ENCODE results near the gene DHRS7C. TPM values are rescaled to one million over a fixed set of nuclear protein-coding genes. Genes with fewer than 3 reads are reported as not detected.

The DHRS7C gene
- 1 to 10 TPM in 1 of 5 donors, not detected in 4; 4.4 TPM for polyA plus RNA-seq (ENCODE audit: insufficient read depth in 1 of 5, insufficient read length in 5 of 5, low replicate concordance in 1 of 5)
- long read RNA-seq, donor 1 = 0 reads
- long read RNA-seq, donor 2 = 0 reads
- long read RNA-seq, donor 3 = 0 reads
- long read RNA-seq, donor 4 = 0 reads
- long read RNA-seq, donor 5 = 0 reads
- long read RNA-seq, donor 6 = 0 reads
- long read RNA-seq, donor 7 = 0 reads
- long read RNA-seq, donor 8 = 0 reads

DNA sequence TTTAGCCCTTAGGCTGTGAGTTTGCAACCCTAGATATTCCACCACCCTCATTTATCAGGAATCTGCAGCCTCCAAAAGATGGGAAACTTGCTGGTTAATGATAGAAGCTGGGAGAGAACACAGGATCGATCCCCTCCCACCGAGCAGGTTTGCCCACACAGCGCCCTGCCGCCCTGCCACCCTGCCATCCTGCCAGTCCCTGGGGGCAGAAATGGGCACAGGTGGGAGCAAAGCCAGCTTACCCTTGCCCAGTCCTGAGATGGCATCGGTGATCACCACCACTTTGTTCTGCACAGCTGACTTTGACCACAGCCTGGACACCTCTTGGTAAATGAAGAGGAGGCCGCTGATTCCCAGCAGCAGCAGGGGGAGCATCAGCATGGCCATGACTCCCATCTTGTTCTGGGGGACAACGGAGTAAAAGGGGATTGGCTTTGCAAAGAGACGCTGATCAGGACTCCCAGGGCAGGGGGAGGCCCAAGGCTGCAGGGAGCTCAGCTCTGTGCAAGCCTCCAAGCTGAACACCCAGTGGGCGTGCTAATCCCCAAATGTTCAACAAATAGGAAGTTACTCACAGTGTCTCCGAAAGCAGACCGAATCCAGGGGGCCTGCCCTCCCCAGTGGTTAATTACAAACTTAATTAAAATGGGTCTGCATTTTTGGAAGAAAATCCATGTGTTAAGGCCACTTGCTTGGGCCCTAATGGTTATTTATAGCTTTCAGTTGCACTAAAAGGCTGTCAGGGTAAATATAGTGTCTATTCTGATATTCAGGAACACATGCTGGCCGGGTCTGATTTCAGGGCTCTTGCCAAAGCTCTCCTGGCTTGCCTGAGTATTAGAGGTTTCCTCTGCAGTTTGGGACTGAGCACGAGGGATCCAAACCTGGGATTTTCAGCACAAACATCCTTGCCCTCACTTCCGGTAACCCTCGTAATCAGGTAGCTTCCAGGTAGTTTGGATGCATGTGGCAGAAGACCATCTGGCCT lies at the start of gene DHRS7C:
TSS of gene DHRS7C (minus strand) at position 704 of the 988 bp plus-strand sequence. CDS start at position 396, 308 bp downstream.
- DNase-seq = no peak

DNA sequence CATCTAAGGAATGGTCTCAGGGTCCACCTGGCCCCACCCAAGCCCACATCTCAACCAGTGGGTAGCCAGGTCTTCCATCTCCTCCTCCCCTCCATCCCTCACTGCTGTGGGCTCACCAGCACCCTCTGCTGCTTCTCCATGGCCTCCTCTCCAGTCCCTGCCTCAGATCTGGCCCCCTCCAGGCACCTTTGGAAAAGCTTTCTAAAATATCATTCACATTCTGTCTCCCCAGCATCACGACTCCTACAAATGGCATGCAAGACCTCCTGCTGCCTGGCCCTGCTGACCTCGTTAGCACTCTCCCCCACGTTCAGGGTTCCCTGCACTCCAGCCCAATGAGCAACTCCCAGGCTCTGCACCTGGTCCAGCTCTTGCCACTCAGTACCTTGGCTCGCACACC lies 48.0 kb upstream of the DHRS7C start:
- DNase-seq = no peak

DNA sequence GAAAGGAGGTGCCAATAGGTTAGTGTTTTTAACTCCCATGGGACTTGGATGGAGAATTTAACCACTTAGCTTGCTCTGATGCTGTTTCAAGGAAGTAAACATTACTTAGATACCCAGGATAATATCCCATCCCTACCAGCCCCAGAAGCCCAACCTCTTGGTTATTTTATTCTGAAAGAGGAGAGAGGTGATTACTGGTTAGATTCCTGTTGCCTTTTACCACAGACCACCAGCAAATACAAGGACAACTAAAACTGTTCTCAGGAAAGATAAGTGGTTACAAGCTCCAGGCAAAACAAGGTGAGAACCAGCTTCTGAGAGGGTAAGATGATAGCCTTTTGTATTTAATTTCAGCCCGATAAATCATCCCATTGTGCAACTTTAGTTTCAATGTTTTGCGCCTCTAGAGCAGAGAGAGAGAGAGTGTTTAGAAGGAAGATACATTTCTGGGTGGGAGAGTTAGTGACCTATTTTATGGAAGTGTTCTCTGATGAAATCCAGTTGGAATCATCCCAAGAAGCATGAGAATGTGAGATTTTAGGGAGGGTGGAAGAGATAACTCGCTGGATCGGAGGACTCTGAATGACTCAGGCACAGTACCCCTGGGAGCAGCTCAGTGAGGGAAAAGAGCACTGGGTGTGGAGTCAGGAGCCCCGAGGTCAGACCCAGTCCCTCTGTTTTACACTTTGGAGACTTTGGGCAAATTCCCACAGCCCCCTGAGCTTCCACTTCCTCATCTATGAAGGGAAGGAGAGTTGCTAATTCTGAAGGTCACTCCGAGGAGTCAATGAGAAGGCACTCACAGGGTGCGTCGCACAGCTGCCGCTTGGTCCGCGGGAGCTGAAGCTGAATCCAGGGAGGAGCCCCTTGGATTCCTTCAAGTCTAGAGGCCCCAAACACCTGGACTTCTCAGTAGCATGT lies 46.4 kb upstream of the DHRS7C start:
- peak; percentile 57 to 70 for DNase-seq

- no peak for DNase-seq
These were observed 42.5 kb upstream of the DHRS7C start for GRCh38 chr17:9833922-9834321.

DNA sequence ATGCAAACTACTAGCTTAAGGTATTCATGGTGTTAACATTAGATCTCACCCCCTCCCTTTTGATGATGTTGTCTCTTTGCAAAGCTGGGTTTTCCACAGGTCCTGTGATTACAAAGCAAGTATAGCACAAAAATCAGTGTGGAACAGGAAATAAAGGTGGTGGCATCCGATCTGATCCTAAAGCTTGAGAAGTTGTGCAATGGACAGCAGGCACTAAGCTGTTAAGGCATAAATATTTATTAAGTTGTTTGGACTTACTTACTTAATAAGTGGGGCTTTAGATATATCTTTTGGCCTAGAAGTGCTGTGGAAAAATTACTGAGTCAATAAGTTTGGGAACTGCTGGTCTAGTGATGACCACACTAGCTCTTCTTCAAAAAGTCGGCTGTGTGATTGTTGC lies 39.3 kb upstream of the DHRS7C start:
- no peak for DNase-seq

GRCh38 chr17:9829343-9829742 lies 38.0 kb upstream of the DHRS7C start:
- no peak for DNase-seq

GRCh38 chr17:9828296-9829295 lies 37.2 kb upstream of the DHRS7C start:
- DNase-seq = peak in 1 of 2 donors; percentile 50

DNA sequence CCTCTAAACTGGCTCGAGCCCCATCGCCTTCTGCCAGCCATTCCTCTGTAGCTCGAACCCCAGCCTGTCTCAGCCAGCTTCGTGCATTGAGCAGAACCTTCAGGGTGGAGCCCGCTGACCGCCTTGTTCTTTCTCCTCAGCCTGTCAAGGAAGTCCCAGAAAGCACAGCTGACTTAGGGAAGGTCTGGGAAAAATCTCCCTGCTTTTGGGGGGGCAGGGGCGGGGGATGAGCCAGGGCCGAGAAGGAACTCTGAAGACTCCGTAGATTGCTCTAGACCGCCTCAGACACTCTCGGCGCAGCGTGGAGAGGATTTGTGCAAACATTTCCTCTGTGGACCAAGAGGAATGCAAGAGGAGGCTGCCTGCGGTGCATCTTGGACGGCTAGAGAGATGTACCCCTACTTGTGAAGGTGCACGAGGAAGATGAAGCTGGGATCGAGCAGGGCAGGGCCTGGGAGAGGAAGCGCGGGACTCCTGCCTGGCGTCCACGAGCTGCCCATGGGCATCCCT lies 34.3 kb upstream of the DHRS7C start, which contains the start of gene GLP2R:
TSS of gene GLP2R (plus strand) at position 284 of the 510 bp plus-strand sequence. CDS start at position 424, 140 bp downstream.
- DNase-seq = no peak

GRCh38 chr17:9824797-9825338 lies 33.5 kb upstream of the DHRS7C start:
- no peak for DNase-seq

DNA sequence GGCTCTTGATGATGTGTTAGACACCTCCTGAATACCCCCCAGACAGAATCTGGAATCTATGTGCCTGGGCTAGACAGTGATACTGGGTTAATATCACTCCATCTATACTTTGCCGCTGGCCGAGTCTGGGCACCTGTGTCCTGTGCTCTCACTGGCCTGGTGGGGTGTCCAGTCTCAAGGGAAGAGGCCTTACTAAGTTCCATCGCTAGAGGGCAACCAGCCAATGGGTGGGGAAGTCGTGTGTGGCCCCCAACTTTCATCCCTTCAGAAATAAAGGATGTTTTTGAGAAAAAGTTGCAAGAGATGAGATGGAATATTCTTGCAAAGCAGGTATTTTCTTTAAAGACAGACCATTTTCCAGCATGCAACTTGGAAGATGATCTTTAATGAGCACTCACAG lies 32.7 kb upstream of the DHRS7C start:
- no peak for DNase-seq

DNA sequence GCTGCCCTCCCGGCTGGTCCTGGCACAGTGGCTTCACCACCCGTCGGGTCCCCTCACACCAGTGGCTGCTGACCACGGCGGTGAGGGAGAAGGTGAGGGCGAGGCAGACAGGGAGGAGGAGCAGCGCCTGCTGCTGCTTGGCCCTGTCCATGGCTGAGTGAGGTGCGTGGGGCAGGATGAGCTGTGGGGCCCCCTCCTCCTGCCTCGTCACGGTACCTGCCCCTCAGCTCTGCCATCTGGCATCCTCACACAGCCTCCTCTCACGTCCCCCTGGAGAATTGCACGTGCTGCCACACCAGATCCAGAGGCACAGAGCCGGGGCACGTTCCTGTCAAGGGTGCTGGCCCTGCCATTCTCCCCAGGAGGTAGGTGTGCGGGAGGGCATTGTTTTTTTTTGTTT lies 30.5 kb upstream of the DHRS7C start, which contains the start of gene GSG1L2:
TSS of gene GSG1L2 (minus strand) at position 159 of the 400 bp plus-strand sequence. CDS start at position 151, 8 bp downstream.
- DNase-seq = no peak

DNA sequence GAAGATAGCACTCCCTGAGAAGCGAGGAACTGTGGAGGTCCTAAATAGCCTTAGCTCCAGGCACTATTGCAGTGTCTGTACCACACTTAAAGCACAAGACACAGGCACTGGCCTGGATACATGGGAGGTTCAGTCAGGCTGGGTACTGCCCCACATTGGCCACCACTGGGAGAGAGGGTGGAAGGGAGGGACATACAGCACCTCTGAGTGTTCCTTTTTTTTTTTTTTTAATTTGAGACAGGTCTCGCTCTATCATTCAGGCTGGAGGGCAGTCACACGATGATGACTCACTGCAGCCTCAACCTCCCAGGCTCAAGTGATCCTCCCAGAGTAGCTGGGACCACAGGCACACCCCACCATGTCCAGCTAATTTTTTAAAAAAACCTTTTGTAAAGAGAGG lies 29.1 kb upstream of the DHRS7C start:
- DNase-seq = no peak

- no peak for DNase-seq
These were observed 27.4 kb upstream of the DHRS7C start for GRCh38 chr17:9818760-9819159.

GRCh38 chr17:9817086-9817485 lies 25.7 kb upstream of the DHRS7C start:
- peak in 1 of 2 donors; percentile 42 for DNase-seq

- no peak for DNase-seq
These were observed 25.1 kb upstream of the DHRS7C start for GRCh38 chr17:9816472-9816871.

- no peak for DNase-seq
These were observed 23.0 kb upstream of the DHRS7C start for GRCh38 chr17:9814337-9814945.

DNA sequence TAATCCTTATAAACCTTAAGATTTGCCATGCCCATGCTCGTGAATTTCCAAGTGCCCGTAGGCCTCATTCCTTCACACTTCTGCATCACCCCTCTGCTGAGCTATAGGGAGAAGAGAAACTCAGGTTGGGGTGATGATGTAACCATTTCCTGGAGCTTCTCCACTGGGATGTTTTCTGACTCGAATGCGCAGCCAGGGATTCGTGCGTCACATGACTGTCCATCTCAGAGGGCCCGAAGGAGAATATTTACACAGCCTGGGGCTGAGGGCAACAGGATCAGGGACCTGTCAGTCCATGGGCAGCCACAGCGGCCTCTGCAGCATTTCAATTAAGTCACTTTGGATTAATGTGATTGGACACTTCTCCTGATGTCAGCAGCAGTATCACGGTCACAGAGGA lies 21.8 kb upstream of the DHRS7C start:
- DNase-seq = no peak

GRCh38 chr17:9811537-9811936 lies 20.1 kb upstream of the DHRS7C start:
- no peak for DNase-seq

GRCh38 chr17:9811086-9811485 lies 19.7 kb upstream of the DHRS7C start:
- DNase-seq = no peak

Measured in right lung (tissue), 10 donors.